Adrenal gland (tissue), 12 donors: ENCODE results near the gene TMEM95. TPM values are rescaled to one million over a fixed set of nuclear protein-coding genes. Genes with fewer than 3 reads are reported as not detected.

Source experiments
- DNase-seq, 7 donors: peaks; one replicate each; pipeline ENCODE4 v3.0.0-alpha.2; 2019 to 2020
- H3K27ac ChIP-seq, 5 donors: fragments of 200-600 bp; sonication (generic) in 4 of 5; 1 replicate in 3 of 5; 2 replicates in 2 of 5; pipeline versions ENCODE4 v1.5.1 to v1.8.0; 2016 to 2020; ENCODE audit warnings: mild to moderate bottlenecking in 1 of 5
- H3K27me3 ChIP-seq: fragments of 200-600 bp; 2 replicates; pipeline ENCODE4 v1.8.0; 2021
- H3K36me3 ChIP-seq, 2 donors: fragments of 200-600 bp; replicated peaks in 1 of 2; 1 replicate in 1 of 2; 2 replicates in 1 of 2; pipeline versions ENCODE4 v1.5.1 to v1.8.0; 2018 to 2022
- H3K4me1 ChIP-seq, 2 donors: fragments of 200-600 bp; replicated peaks in 1 of 2; 1 replicate in 1 of 2; 2 replicates in 1 of 2; pipeline versions ENCODE4 v1.5.1 to v1.8.0; 2018 to 2021
- H3K4me3 ChIP-seq, 4 donors: fragments of 200-600 bp; sonication (generic) in 3 of 4; one replicate each; pipeline ENCODE4 v1.5.1; 2016 to 2018
- H3K9me3 ChIP-seq, 3 donors: fragments of 200-600 bp; sonication (generic) in 1 of 3; replicated peaks in 1 of 3; 1 replicate in 2 of 3; 2 replicates in 1 of 3; pipeline versions ENCODE4 v1.5.1 to v1.8.0; 2016 to 2021
- CTCF ChIP-seq, 6 experiments: fragments of 450-650 bp in 4 of 6; fragments of 200-600 bp in 2 of 6; sonication (generic) in 1 of 6; IDR thresholded peaks; 1 replicate in 5 of 6; 2 replicates in 1 of 6; pipeline versions ENCODE4 v1.5.1 to v1.8.0; 2016 to 2021; ENCODE audit warnings: antibody characterized with exemption in 6 of 6, mild to moderate bottlenecking in 2 of 6, moderate library complexity in 1 of 6
- POLR2A ChIP-seq, 2 donors: fragments of 450-650 bp; IDR thresholded peaks; one replicate each; pipeline ENCODE4 v1.6.1; 2017; ENCODE audit warnings: antibody characterized with exemption in 2 of 2, mild to moderate bottlenecking in 2 of 2, moderate library complexity in 1 of 2
- WGBS, 4 donors: extraction: QIAGEN DNeasy Blood & Tissue Kit in 2 of 4; methylation state at CpG; one replicate each; pipeline versions ENCODE4 v1.1.5 to v1.1.7; 2013 to 2017; 5-methylcytosine and 5-hydroxymethylcytosine counted together
- intact Hi-C, 2 donors: fragments of 100-400 bp; cut with DNase I; formaldehyde crosslinking; loops; one replicate each; pipeline versions ENCODE4 v1.14.1 to v1.15.0; 2022 to 2023
- polyA plus RNA-seq, 3 donors: library from polyadenylated mRNA; stranded (reverse); fragments of 200-250 nt in 2 of 3; fragments of 350-450 nt in 1 of 3; fragmentation: Illumina TruSeq in 1 of 3; extraction: RNeasy Lipid Tissue Mini Kit (QIAGEN cat#74804) in 1 of 3; gene quantifications; one replicate each; pipeline ENCODE4 v1.2.3, GENCODE V29; 2013 to 2014
- total RNA-seq, 9 donors: library from RNA; depleted of rRNA in 4 of 9; stranded (reverse); fragments of >200 nt in 4 of 9; fragments of 120-200 nt in 1 of 9; fragmentation: NEBNext Ultra II Directional in 1 of 9; extraction: Animal tissue kit (Norgen Biotek cat#: 25700) in 1 of 9; gene quantifications; one replicate each; pipeline versions ENCODE4 v1.1.0 to v1.2.4, GENCODE V29; 2013 to 2023
- donor health status: healthy with polysubstance abuse.
- donor health status: Bipolar disorder and iron deficiency.
- donor health status: DM: yes; HTN: yes; CAD: no.
- donor health status: DM: no; HTN: no; CAD: no.
- donor health status: DM: no; HTN: no; CAD: no.
- donor health status: DM: yes; HTN: yes; CAD: no.

The TMEM95 gene
- total and polyA plus RNA-seq, 12 donors, result not detected

- TF ChIP-seq POLR2A (IDR thresholded peaks at IDR 0.05) (no peak), CTCF (IDR thresholded peaks at IDR 0.05) (no peak)
- Histone ChIP-seq H3K27me3 (peaks cover 6% of the 10 kb centered on the region), H3K4me3 (no peak overlapping the region), H3K36me3 (no peaks in the 10 kb centered on the region), H3K27ac (no peak overlapping the region), H3K9me3 (no peaks in the 10 kb centered on the region), H3K4me1 (peaks cover 6 to 26% of the 10 kb centered on the region in 2 donors)
- intact Hi-C loops, result no loop called here
- DNase-seq, result no peak
- 85 to 92% (median 89%) methylated on average over 10 of the region's 10 CpGs for WGBS, 4 donors
Observed at GRCh38 chr17:7382901-7383300, 27.9 kb downstream of the TMEM95 start.

GRCh38 chr17:7383371-7383741 lies 28.4 kb downstream of the TMEM95 start:
- WGBS, 4 donors, result 53 to 83% (median 77%) methylated on average over 2 to 11 of the region's 11 CpGs; no CpG with 5 or more reads in 1 of the 4 donors
- intact Hi-C loops, result no loop called here
- H3K27ac ChIP-seq, result no peak overlapping the region
- H3K27me3 ChIP-seq, result peaks cover 6% of the 10 kb centered on the region
- DNase-seq, result no peak
- H3K4me3 ChIP-seq, result peak overlapping the region in 2 of 4 donors; percentile 19 to 49
- H3K4me1 ChIP-seq, result peaks cover 6 to 26% of the 10 kb centered on the region in 2 donors
- TF ChIP-seq CTCF (IDR thresholded peaks at IDR 0.05) (no peak), POLR2A (IDR thresholded peaks at IDR 0.05) (no peak)
- no peaks in the 10 kb centered on the region for H3K9me3 ChIP-seq
- no peaks in the 10 kb centered on the region for H3K36me3 ChIP-seq

GRCh38 chr17:7383742-7384488 lies 29.0 kb downstream of the TMEM95 start:
- peak in 2 of 7 donors; percentile 31 to 34 for DNase-seq
- no peaks in the 10 kb centered on the region for H3K9me3 ChIP-seq
- 0 to 71% (median 6%) methylated on average over 4 to 65 of the region's 65 CpGs for WGBS, 4 donors
- H3K4me1 ChIP-seq, result peaks cover 6 to 26% of the 10 kb centered on the region in 2 donors
- no peak for TF ChIP-seq CTCF (IDR thresholded peaks at IDR 0.05)
- no peak for TF ChIP-seq POLR2A (IDR thresholded peaks at IDR 0.05)
- peaks cover 6% of the 10 kb centered on the region for H3K27me3 ChIP-seq
- no peaks in the 10 kb centered on the region for H3K36me3 ChIP-seq
- peak overlapping the region in 2 of 5 donors; percentile 3 to 5 for H3K27ac ChIP-seq
- peak overlapping the region in 2 of 4 donors; percentile 19 to 49 for H3K4me3 ChIP-seq
- intact Hi-C loops, result no loop called here

- TF ChIP-seq CTCF (IDR thresholded peaks at IDR 0.05) (no peak), POLR2A (IDR thresholded peaks at IDR 0.05) (no peak)
- Histone ChIP-seq H3K9me3 (no peaks in the 10 kb centered on the region), H3K4me1 (peaks cover 6 to 26% of the 10 kb centered on the region in 2 donors), H3K27me3 (peaks cover 6% of the 10 kb centered on the region), H3K4me3 (peak overlapping the region in 1 of 4 donors; percentile 49), H3K27ac (peak overlapping the region in 2 of 5 donors; percentile 3 to 5), H3K36me3 (no peaks in the 10 kb centered on the region)
- intact Hi-C loops, result no loop called here
- WGBS, 4 donors, result 53 to 89% (median 65%) methylated on average over 6 to 23 of the region's 23 CpGs
- no peak for DNase-seq
Observed at GRCh38 chr17:7384489-7385081, 29.6 kb downstream of the TMEM95 start.
